Vagina (tissue), 2 donors: ENCODE results near the gene RABGEF1.
"Not testable (repeated sequence)": the region's sequence is repeated elsewhere in the genome, so short reads cannot be mapped to it uniquely, and the experiment has no call there.

Experiments
- CTCF ChIP-seq, 3 experiments: fragments of 450-650 bp in 2 of 3; fragments of 200-600 bp in 1 of 3; sonication (generic) in 1 of 3; IDR thresholded peaks; one replicate each; pipeline ENCODE4 v1.5.1; 2017 to 2019; ENCODE audit warnings: antibody characterized with exemption in 3 of 3, mild to moderate bottlenecking in 2 of 3, moderate library complexity in 2 of 3
- POLR2A ChIP-seq, 2 donors: fragments of 450-650 bp; IDR thresholded peaks; one replicate each; pipeline ENCODE4 v1.6.1; 2017; ENCODE audit warnings: antibody characterized with exemption in 2 of 2, mild to moderate bottlenecking in 2 of 2, moderate library complexity in 2 of 2
- POLR2AphosphoS5 ChIP-seq, 2 donors: sonication (generic); formaldehyde crosslinking; IDR thresholded peaks; one replicate each; pipeline ENCODE4 v1.9.0; 2017; ENCODE audit warnings: antibody characterized with exemption in 2 of 2, mild to moderate bottlenecking in 2 of 2, low read depth in 1 of 2; ENCODE audit not compliant: insufficient read depth in 1 of 2

GRCh38 chr7:66783887-66784595 is 43.5 kb downstream of the RABGEF1 start:
- TF ChIP-seq CTCF (IDR thresholded peaks at IDR 0.05); POLR2AphosphoS5 (IDR thresholded peaks at IDR 0.05; ENCODE audit: insufficient read depth in 1 of 2, low read depth in 1 of 2); POLR2A (IDR thresholded peaks at IDR 0.05): not testable (repeated sequence)
